ENCODE results near the gene MRPL52.
"Not testable (repeated sequence)": the region's sequence is repeated elsewhere in the genome, so short reads cannot be mapped to it uniquely, and the experiment has no call there.

MRPL52 gene

GRCh38 chr14:22802860-22803686 lies 26.6 kb upstream of the MRPL52 start:
- Mint-ChIP-seq H3K9me3 (no peaks in the 10 kb centered on the region), H3K4me1 (no peaks in the 10 kb centered on the region), H3K36me3 (no peaks in the 10 kb centered on the region), H3K27ac (no peak overlapping the region), H3K4me3 (no peak overlapping the region)
- DNase-seq (ENCODE audit: low spot score in 2 of 2) (no peak), ATAC-seq (no peak)

DNA sequence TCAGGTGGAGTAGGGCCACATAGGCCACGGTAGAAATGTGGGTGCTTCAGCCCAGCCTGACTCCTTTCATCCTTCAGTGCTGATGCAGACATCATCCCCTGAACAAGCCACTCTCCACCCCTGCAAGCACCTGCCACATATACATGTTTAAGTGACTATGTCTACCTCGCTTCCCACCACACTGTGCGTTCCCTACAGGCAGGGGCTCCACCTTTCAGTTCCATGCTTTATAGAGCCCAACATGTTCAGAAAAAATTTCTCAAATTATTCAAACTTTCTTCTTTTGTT lies 26.1 kb upstream of the MRPL52 start:
- H3K4me3 Mint-ChIP-seq = no peak overlapping the region
- H3K9me3 Mint-ChIP-seq = no peaks in the 10 kb centered on the region
- DNase-seq (ENCODE audit: low spot score in 2 of 2) = no peak
- ATAC-seq = no peak
- no peaks in the 10 kb centered on the region for H3K36me3 Mint-ChIP-seq
- no peak overlapping the region for H3K27ac Mint-ChIP-seq
- H3K4me1 Mint-ChIP-seq = no peaks in the 10 kb centered on the region

DNA sequence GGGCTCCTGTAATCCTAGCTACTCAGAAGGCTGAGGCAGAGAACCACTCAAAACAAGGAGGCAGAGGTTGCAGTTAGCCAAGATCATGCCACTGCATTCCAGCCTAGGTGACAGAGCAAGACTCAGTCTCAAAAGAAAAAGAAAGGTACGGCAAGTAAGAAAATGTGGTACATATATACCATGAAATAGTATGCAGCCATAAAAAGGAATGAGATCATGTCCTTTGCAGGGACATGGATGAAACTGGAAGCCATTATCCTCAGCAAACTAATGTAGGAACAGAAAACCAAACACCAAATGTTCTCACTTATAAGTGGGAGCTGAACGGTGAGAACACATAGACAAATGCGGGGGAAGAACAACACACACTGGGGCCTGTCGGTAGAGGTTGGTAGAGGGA lies 24.5 kb upstream of the MRPL52 start:
- not testable (repeated sequence) for H3K36me3 Mint-ChIP-seq; H3K9me3 Mint-ChIP-seq; DNase-seq (ENCODE audit: low spot score in 2 of 2); H3K4me3 Mint-ChIP-seq; ATAC-seq; H3K4me1 Mint-ChIP-seq; H3K27ac Mint-ChIP-seq

GRCh38 chr14:22807432-22808087 lies 22.1 kb upstream of the MRPL52 start:
- Mint-ChIP-seq H3K36me3 (no peaks in the 10 kb centered on the region), H3K4me3 (no peak overlapping the region), H3K9me3 (no peaks in the 10 kb centered on the region), H3K27ac (no peak overlapping the region), H3K4me1 (no peaks in the 10 kb centered on the region)
- DNase-seq (ENCODE audit: low spot score in 2 of 2) = no peak
- no peak for ATAC-seq

- Mint-ChIP-seq H3K9me3 (no peaks in the 10 kb centered on the region), H3K4me1 (no peaks in the 10 kb centered on the region), H3K36me3 (no peaks in the 10 kb centered on the region), H3K27ac (no peak overlapping the region), H3K4me3 (no peak overlapping the region)
- no peak for ATAC-seq
- DNase-seq (ENCODE audit: low spot score in 2 of 2) = no peak
Observed at GRCh38 chr14:22808388-22809209, 21.1 kb upstream of the MRPL52 start.

DNA sequence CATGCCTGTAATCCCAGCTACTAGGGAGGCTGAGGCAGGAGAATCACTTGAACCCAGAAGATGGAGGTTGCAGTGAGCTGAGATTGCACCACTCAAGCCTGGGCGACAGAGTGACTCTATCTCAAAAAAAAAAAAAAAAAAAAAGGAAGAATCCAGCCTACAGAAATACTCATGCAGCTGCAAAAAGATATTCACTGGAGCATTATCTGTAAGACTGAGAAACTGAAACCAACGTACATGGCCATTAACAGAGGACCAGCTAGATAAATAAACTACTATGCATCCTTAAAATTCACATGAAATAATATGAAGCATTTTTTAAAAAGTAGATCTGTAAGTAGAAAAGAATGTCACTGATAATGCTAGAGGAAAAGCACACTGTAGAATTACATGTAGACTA lies 18.0 kb upstream of the MRPL52 start:
- H3K9me3 Mint-ChIP-seq = no peaks in the 10 kb centered on the region
- no peak overlapping the region for H3K4me3 Mint-ChIP-seq
- DNase-seq (ENCODE audit: low spot score in 2 of 2) (no peak), ATAC-seq (no peak)
- H3K36me3 Mint-ChIP-seq = no peaks in the 10 kb centered on the region
- no peaks in the 10 kb centered on the region for H3K4me1 Mint-ChIP-seq
- H3K27ac Mint-ChIP-seq = no peak overlapping the region

DNA sequence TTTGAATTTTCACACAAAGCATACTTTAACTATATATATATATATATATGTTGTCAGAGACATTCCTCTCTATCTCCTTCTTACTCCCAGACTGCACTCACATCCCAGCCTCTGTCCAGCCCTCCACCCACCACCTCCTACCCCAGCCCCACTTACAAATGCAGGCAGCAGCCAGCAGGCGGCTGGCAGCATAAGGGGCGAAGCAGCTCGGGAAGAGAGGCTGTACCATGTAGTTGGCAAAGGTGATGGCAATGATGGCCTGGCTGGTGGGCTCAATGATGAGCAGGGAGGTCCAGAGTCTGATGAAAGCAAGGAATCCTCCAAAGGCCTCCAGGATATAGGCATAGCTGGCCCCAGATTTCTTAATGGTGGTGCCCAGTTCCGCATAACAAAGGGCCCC lies 16.9 kb upstream of the MRPL52 start:
- Mint-ChIP-seq H3K4me3 (no peak overlapping the region), H3K4me1 (no peaks in the 10 kb centered on the region), H3K36me3 (no peaks in the 10 kb centered on the region), H3K9me3 (no peaks in the 10 kb centered on the region), H3K27ac (no peak overlapping the region)
- ATAC-seq (peak; percentile 11), DNase-seq (ENCODE audit: low spot score in 2 of 2) (no peak)

DNA sequence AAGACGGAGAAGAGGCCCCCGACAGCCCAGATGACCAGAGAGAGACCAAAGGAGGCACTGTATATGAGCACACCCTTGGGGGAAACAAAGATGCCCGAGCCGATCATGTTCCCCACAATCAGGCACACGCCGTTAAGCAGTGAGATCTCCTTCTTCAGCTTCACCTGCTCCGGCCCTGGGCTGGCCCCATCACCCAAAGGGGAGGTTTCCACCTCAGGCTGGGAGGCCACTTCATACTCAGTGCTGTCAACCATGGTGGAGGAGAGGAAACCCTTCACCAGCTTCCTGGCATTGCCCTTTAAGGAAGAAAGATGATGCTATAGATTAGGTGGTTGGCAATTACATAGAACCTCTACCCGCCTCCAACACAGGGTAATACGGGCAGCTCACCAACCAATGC lies 16.5 kb upstream of the MRPL52 start:
- H3K4me3 Mint-ChIP-seq = no peak overlapping the region

DNA sequence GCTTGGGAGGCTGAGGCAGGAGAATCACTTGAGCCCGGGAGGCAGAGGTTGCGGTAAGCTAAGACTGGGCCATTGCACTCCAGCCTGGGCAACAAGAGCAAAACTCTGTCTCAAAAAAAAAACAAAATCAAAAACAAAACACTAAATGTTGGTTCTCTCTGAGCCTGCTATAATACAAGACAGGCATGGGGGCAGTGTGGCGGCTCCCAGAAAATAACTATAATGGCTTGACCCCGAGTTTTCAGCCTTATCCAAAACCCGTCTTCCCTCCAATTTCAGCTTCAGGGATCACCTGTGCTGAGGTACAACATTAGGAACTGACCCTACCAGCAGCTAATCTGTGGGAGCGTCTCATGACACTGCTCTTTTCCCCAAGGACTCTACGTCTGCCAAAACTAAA lies 15.3 kb upstream of the MRPL52 start:
- Mint-ChIP-seq H3K4me1 (peaks cover 6% of the 10 kb centered on the region), H3K27ac (no peak overlapping the region), H3K9me3 (no peaks in the 10 kb centered on the region), H3K4me3 (no peak overlapping the region), H3K36me3 (no peaks in the 10 kb centered on the region)
- ATAC-seq (no peak), DNase-seq (ENCODE audit: low spot score in 2 of 2) (no peak)

More for the DNA sequence above, 16.5 kb upstream of the MRPL52 start:
- Mint-ChIP-seq H3K27ac (no peak overlapping the region), H3K36me3 (no peaks in the 10 kb centered on the region), H3K9me3 (no peaks in the 10 kb centered on the region), H3K4me1 (no peaks in the 10 kb centered on the region)
- DNase-seq (ENCODE audit: low spot score in 2 of 2) = no peak
- peak; percentile 37 for ATAC-seq

GRCh38 chr14:22814941-22815713 lies 14.6 kb upstream of the MRPL52 start, which contains the start of gene SLC7A7:
Gene SLC7A7, minus strand, starts transcription at chr14:22815435. Its CDS starts 2,037 bp downstream, at chr14:22813398.
- Mint-ChIP-seq H3K4me1 (peaks cover 13% of the 10 kb centered on the region), H3K36me3 (no peaks in the 10 kb centered on the region), H3K4me3 (no peak within 1 kb of the TSS), H3K9me3 (no peaks in the 10 kb centered on the region), H3K27ac (peak within 1 kb of the TSS; percentile 4)
- DNase-seq (ENCODE audit: low spot score in 2 of 2) (no peak), ATAC-seq (no peak)

DNA sequence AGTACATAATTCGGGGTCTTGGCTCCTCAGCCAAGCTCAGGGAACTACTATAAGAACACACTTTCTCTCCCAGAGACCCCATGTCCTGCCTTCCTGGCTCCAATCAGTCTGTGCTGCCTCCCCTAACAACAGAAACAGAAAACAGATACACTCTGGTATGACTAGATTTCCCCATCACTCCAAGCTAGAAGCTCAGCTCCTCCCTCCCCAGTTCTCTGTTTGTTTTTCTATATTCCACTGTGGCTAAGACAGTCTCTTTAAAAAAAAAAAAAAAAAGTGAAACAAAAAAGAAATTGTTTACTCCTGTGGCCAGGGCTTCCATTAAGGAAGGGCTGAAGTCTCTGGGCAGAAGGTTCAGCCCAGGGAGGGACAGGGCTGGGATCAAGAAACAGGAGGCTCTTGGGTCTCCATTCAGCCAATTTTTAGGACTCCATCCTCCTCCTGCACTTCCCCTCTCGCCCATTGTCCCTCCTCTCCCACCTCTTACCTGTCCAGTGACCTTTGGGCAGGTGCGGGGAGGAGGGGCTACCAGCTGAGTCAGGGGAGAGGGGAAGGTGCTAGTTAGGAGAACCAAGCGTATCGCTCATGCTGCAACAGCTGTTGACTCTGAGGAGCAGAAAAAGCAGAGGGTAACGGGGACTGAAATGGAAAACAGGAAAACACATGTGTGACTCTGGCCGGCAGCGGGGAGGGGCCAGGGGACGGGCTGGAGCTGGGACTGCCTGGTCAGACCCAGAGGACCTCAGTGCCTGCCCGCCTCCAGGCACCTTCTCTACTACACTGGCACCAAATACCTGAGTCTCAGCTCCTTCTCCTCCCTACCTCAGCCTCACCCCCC lies 10.3 kb upstream of the MRPL52 start:
- Mint-ChIP-seq H3K4me1 (peaks cover 21% of the 10 kb centered on the region), H3K4me3 (no peak overlapping the region), H3K27ac (peak overlapping the region; percentile 37), H3K36me3 (no peaks in the 10 kb centered on the region), H3K9me3 (no peaks in the 10 kb centered on the region)
- ATAC-seq (peak; percentile 44), DNase-seq (ENCODE audit: low spot score in 2 of 2) (no peak)

GRCh38 chr14:22820731-22821130 lies 9.0 kb upstream of the MRPL52 start:
- H3K9me3 Mint-ChIP-seq = no peaks in the 10 kb centered on the region
- H3K36me3 Mint-ChIP-seq = no peaks in the 10 kb centered on the region
- H3K4me3 Mint-ChIP-seq = no peak overlapping the region
- no peak overlapping the region for H3K27ac Mint-ChIP-seq
- peaks cover 21% of the 10 kb centered on the region for H3K4me1 Mint-ChIP-seq
- DNase-seq (ENCODE audit: low spot score in 2 of 2) = no peak
- no peak for ATAC-seq

DNA sequence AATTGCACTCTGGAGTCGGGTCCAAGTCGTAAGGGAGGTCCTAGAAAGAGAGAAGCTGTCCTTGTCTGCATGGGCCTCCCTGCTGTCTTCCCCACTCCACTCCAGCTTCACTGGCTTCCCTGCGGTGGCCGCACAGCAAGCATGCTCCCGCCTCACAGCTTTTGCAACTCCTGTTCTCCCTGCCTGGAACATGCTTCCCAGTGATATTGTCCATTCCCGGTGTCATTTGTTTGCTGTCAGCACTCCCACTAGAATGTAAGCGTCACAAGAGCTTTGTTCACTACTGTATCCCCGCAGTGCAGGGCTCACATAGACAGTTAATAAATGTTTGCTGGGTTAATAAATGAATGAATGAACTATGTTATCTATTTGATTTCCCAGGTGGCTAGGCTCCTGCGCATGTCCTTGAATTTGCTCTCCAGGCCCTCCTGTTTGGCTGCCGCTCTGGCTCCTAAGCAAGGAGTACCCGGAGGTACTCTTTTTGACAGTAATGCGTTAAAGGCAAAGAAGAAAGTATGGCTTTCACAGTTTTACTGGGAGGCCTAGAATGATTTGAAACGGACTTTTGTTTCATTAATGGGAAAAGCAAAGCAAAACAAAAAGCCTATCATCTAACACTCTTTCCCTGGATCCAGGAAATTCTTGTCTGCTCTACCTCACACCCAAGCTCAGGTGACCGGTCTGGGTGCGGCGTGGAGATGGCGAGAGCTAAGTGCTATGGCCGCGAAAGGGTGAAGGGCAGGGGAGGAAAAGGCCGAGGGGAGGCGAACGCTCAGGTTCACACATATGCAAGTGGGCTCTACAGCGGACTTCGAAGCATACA lies 8.3 kb upstream of the MRPL52 start:
- Mint-ChIP-seq H3K4me3 (peak overlapping the region; percentile 22), H3K36me3 (no peaks in the 10 kb centered on the region), H3K9me3 (no peaks in the 10 kb centered on the region), H3K4me1 (peaks cover 21% of the 10 kb centered on the region), H3K27ac (no peak overlapping the region)
- ATAC-seq (no peak), DNase-seq (ENCODE audit: low spot score in 2 of 2) (no peak)
